SK-N-MC (cell line): ENCODE measurements around the gene PARD3.

Source experiments
- DNase-seq: peaks from one replicate; pipeline ENCODE4 v3.0.0-alpha.2; 2011; ENCODE audit warnings: low read depth, low spot score
- H3K27ac ChIP-seq: fragments of 200-600 bp; sonication (generic); 2 replicates; pipeline ENCODE4 v1.5.1; 2016; ENCODE audit warnings: mixed run types
- H3K36me3 ChIP-seq: fragments of 200-600 bp; sonication (generic); 2 replicates; pipeline ENCODE4 v1.6.1; 2017; ENCODE audit warnings: antibody characterized with exemption, low read length, mixed read lengths; ENCODE audit not compliant: insufficient read depth
- H3K4me3 ChIP-seq: fragments of 200-600 bp; sonication (generic); 2 replicates; pipeline ENCODE4 v1.5.1; 2016
- H3K9ac ChIP-seq: fragments of 200-600 bp; sonication (generic); 2 replicates; pipeline ENCODE4 v1.8.0; 2017; ENCODE audit warnings: mixed run types, mixed read lengths; ENCODE audit not compliant: insufficient read length
- H3K9me3 ChIP-seq: fragments of 200-600 bp; sonication (generic); 2 replicates; pipeline ENCODE4 v1.6.1; 2017; ENCODE audit warnings: low read depth, mild to moderate bottlenecking, antibody characterized with exemption, low read length, moderate library complexity, mixed read lengths
- EZH2 ChIP-seq: fragments of 200-600 bp; sonication (generic); IDR thresholded peaks from one replicate; pipeline ENCODE4 v1.6.1; 2017; ENCODE audit warnings: antibody characterized with exemption
- FOXP2 ChIP-seq: optimal IDR thresholded peaks from 2 replicates; pipeline ENCODE3; 2011; ENCODE audit warnings: mild to moderate bottlenecking, moderate library complexity; ENCODE audit not compliant: insufficient read depth; ENCODE audit errors: extremely low read length, control extremely low read depth
- POLR2AphosphoS5 ChIP-seq: IDR thresholded peaks from 2 replicates; pipeline ENCODE4 v1.6.1; 2012; ENCODE audit warnings: mild to moderate bottlenecking, low read depth, low read length, borderline replicate concordance

The PARD3 gene

GRCh38 chr10:34141032-34141680 lies 673.9 kb downstream of the PARD3 start:
- no peaks in the 10 kb centered on the region for H3K36me3 ChIP-seq
- no peak overlapping the region for H3K27ac ChIP-seq
- TF ChIP-seq EZH2, result no peak
- no peak for TF ChIP-seq POLR2AphosphoS5
- TF ChIP-seq FOXP2, result no peak
- no peak overlapping the region for H3K9ac ChIP-seq
- DNase-seq, result no peak
- no peaks in the 10 kb centered on the region for H3K9me3 ChIP-seq
- H3K4me3 ChIP-seq, result no peak overlapping the region

DNA sequence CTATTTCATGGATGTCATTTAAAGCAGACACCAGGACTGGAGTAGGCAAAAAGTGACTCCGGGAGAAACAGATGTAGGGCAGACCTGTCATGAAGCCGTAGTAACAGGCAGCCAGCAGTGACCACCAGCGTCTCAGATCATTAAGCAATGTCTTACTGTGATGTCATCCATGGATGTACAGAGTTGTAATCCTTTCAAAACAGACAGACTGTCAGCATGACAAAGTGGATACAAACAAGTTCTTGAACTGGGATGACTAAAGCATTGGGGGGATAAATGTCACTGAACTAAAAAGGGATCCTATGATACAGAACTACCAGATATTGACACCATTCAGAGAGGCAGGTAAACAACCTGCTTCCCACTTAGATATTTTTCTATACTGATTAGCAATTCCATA lies 675.5 kb downstream of the PARD3 start:
- no peak for DNase-seq
- H3K9me3 ChIP-seq, result no peaks in the 10 kb centered on the region

DNA sequence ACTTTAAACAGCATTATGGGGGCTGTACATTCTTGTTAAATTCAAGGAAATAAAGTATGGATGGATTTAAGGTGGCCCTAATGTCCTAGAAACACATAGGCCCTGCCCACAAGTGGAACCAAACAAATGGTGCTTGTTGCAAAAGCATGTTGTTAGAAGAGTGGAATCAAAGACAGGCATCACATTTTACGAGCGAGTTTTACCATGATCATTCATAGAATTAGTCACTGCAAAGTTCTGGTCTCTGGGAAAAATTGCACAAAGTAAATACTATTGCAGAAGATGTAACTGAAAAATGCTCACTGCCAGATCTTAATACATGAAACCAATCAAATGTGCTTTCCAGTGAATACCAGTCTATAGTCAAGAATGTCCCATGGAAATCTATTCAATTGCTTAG lies 677.1 kb downstream of the PARD3 start:
- Histone ChIP-seq H3K9ac (no peak overlapping the region), H3K36me3 (no peaks in the 10 kb centered on the region), H3K27ac (no peak overlapping the region), H3K4me3 (no peak overlapping the region), H3K9me3 (no peaks in the 10 kb centered on the region)
- DNase-seq, result no peak
- TF ChIP-seq FOXP2 (no peak), EZH2 (no peak), POLR2AphosphoS5 (no peak)

More for the DNA sequence above, 675.5 kb downstream of the PARD3 start:
- Histone ChIP-seq H3K9ac (no peak overlapping the region), H3K4me3 (no peak overlapping the region), H3K36me3 (no peaks in the 10 kb centered on the region), H3K27ac (no peak overlapping the region)
- no peak for TF ChIP-seq POLR2AphosphoS5
- no peak for TF ChIP-seq EZH2
- TF ChIP-seq FOXP2, result no peak

- H3K9me3 ChIP-seq, result no peaks in the 10 kb centered on the region
- H3K27ac ChIP-seq, result no peak overlapping the region
- H3K36me3 ChIP-seq, result no peaks in the 10 kb centered on the region
- H3K9ac ChIP-seq, result no peak overlapping the region
- TF ChIP-seq FOXP2 (no peak), EZH2 (no peak), POLR2AphosphoS5 (no peak)
- no peak overlapping the region for H3K4me3 ChIP-seq
- DNase-seq, result no peak
Measured at GRCh38 chr10:34137201-34137600, 677.9 kb downstream of the PARD3 start.

- Histone ChIP-seq H3K27ac (no peak overlapping the region), H3K4me3 (no peak overlapping the region), H3K36me3 (no peaks in the 10 kb centered on the region), H3K9me3 (no peaks in the 10 kb centered on the region), H3K9ac (no peak overlapping the region)
- TF ChIP-seq EZH2 (no peak), FOXP2 (no peak), POLR2AphosphoS5 (no peak)
- DNase-seq, result no peak
Measured at GRCh38 chr10:34135515-34135914, 679.6 kb downstream of the PARD3 start.

GRCh38 chr10:34134602-34135001 lies 680.5 kb downstream of the PARD3 start:
- no peak overlapping the region for H3K4me3 ChIP-seq
- no peak overlapping the region for H3K27ac ChIP-seq
- no peaks in the 10 kb centered on the region for H3K9me3 ChIP-seq
- TF ChIP-seq FOXP2 (no peak), POLR2AphosphoS5 (no peak), EZH2 (no peak)
- no peaks in the 10 kb centered on the region for H3K36me3 ChIP-seq
- H3K9ac ChIP-seq, result no peak overlapping the region
- DNase-seq, result no peak

GRCh38 chr10:34133406-34133805 lies 681.7 kb downstream of the PARD3 start:
- DNase-seq, result no peak
- Histone ChIP-seq H3K4me3 (no peak overlapping the region), H3K36me3 (no peaks in the 10 kb centered on the region), H3K9me3 (no peaks in the 10 kb centered on the region), H3K27ac (no peak overlapping the region), H3K9ac (no peak overlapping the region)
- TF ChIP-seq POLR2AphosphoS5, result no peak
- no peak for TF ChIP-seq FOXP2
- no peak for TF ChIP-seq EZH2

- TF ChIP-seq EZH2, result no peak
- no peak for TF ChIP-seq POLR2AphosphoS5
- TF ChIP-seq FOXP2, result no peak
- no peak overlapping the region for H3K4me3 ChIP-seq
- DNase-seq, result no peak
- no peaks in the 10 kb centered on the region for H3K9me3 ChIP-seq
- no peak overlapping the region for H3K9ac ChIP-seq
- H3K36me3 ChIP-seq, result no peaks in the 10 kb centered on the region
- no peak overlapping the region for H3K27ac ChIP-seq
Measured at GRCh38 chr10:34131152-34131551, 683.9 kb downstream of the PARD3 start.

- Histone ChIP-seq H3K9me3 (no peaks in the 10 kb centered on the region), H3K4me3 (no peak overlapping the region), H3K9ac (no peak overlapping the region), H3K27ac (no peak overlapping the region), H3K36me3 (no peaks in the 10 kb centered on the region)
- no peak for DNase-seq
- no peak for TF ChIP-seq FOXP2
- no peak for TF ChIP-seq EZH2
- no peak for TF ChIP-seq POLR2AphosphoS5
Measured at GRCh38 chr10:34127676-34128075, 687.4 kb downstream of the PARD3 start.
